ENCODE data around the gene SWAP70. TPM values are rescaled to one million over a fixed set of nuclear protein-coding genes. Genes with fewer than 3 reads are reported as not detected.

SWAP70 gene
- total RNA-seq, 1 experiment from 2014 or later = 8.6 TPM

DNA sequence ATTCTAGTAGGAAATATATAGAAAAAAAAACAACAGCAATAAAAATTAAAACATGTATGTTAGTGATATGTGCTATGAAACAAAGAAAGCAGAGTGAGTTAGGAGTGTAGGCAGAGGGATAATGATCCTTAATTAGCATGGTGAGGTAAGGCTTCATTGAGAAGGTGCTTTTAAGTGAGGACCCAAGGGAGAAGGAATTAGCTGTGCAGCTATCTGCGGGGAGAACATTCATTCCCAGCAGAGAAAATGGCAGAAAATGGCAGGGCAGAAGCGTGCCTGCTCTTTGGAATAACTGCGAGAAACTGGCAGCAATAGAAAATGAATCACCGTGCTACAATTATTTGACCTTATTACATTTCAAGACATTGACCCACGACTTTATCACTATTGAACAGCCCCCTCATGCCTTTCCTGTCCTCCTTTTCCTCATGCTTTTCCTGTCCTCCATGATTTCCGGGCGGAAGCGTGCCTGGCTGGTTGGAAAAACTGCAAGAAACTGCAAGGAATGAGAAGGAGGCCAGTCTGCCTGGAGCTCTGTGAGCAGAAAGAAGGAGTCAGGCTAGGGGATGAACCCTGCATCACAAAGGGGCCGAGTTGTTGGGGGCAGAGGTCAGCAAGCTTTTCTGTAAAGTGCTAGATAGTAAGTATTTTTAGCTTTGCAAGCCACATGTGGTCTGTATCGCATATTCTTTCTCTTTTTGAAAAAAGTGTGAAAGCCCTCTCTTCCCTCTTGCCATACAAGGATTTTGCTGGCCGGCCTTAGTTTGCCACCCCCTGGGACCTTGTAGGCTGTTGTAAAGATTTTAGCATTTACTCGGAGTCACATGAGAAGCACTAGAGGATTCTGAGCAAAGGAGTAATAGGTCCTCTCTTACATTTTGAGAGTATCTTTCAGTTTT, 37.1 kb upstream of the SWAP70 start:
- POLR2A ChIA-PET (ENCODE audit: unreplicated experiment) = no interaction called here
- no peak overlapping the region for H3K4me2 ChIP-seq (ENCODE audit: low read length)
- H4K20me1 ChIP-seq (ENCODE audit: low read length) = no peaks in the 10 kb centered on the region
- CTCF ChIA-PET = no interaction called here
- H3K4me3 ChIP-seq (ENCODE audit: low read length) = no peak overlapping the region
- H3K9me2 ChIP-seq (replicated peaks; ENCODE audit: low read length) = no peaks in the 10 kb centered on the region
- no peak overlapping the region for H2AFZ ChIP-seq (ENCODE audit: low read length)
- H3K79me2 ChIP-seq (ENCODE audit: low read length) = no peaks in the 10 kb centered on the region
- no peaks in the 10 kb centered on the region for H3F3A ChIP-seq (ENCODE audit: low read length, unreplicated experiment)
- H3K36me3 ChIP-seq (ENCODE audit: low read depth, low read length) = no peaks in the 10 kb centered on the region
- H3K4me1 ChIP-seq (ENCODE audit: insufficient read depth, low read length) = no peaks in the 10 kb centered on the region
- TF ChIP-seq EZH2phosphoT487 (IDR thresholded peaks at IDR 0.05; ENCODE audit: borderline replicate concordance, low read length) (no peak), EZH2 (IDR thresholded peaks at IDR 0.05; ENCODE audit: low read length, unreplicated experiment) (no peak)
- TF ChIP-seq, protein P1, sequence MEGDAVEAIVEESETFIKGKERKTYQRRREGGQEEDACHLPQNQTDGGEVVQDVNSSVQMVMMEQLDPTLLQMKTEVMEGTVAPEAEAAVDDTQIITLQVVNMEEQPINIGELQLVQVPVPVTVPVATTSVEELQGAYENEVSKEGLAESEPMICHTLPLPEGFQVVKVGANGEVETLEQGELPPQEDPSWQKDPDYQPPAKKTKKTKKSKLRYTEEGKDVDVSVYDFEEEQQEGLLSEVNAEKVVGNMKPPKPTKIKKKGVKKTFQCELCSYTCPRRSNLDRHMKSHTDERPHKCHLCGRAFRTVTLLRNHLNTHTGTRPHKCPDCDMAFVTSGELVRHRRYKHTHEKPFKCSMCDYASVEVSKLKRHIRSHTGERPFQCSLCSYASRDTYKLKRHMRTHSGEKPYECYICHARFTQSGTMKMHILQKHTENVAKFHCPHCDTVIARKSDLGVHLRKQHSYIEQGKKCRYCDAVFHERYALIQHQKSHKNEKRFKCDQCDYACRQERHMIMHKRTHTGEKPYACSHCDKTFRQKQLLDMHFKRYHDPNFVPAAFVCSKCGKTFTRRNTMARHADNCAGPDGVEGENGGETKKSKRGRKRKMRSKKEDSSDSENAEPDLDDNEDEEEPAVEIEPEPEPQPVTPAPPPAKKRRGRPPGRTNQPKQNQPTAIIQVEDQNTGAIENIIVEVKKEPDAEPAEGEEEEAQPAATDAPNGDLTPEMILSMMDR (conservative IDR thresholded peaks at IDR 0.05; ENCODE audit: low read depth, low read length) = no peak
- intact Hi-C loops (cut with micrococcal nuclease) = no loop called here
- no peak for DNase-seq
- no peaks in the 10 kb centered on the region for H3K9me3 ChIP-seq (ENCODE audit: low read length)
- H3K9ac ChIP-seq (ENCODE audit: low read length) = no peak overlapping the region
- ATAC-seq = no peak
- no peak overlapping the region for H3K27ac ChIP-seq (ENCODE audit: low read length)
- no TSS peak for BruUV-seq (replicated peaks)
- H3K27me3 ChIP-seq (ENCODE audit: low read length) = no peaks in the 10 kb centered on the region

DNA sequence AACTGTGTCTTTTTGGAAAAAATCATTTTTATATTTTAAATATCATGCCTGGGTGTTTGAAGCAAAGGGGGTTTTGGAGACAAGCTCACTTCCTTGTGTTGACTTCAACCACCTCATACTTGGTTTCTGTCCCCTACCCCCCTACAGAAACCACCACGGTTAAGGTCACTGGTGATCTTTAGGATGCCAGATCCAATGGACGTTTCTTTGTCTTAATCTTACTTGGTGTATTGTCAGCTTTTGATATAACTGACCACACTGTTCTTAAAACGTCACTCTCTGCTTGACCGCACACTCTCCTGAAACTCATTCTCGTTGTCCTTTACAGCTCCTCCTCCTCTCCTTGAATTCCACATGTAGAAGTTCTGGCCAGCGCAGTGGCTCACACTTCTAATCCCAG, 34.8 kb upstream of the SWAP70 start:
- CTCF ChIA-PET = no interaction called here
- H2AFZ ChIP-seq (ENCODE audit: low read length) = no peak overlapping the region

More for the DNA sequence above, 34.8 kb upstream of the SWAP70 start:
- no peaks in the 10 kb centered on the region for H3F3A ChIP-seq (ENCODE audit: low read length, unreplicated experiment)
- no peaks in the 10 kb centered on the region for H3K79me2 ChIP-seq (ENCODE audit: low read length)
- TF ChIP-seq EZH2 (IDR thresholded peaks at IDR 0.05; ENCODE audit: low read length, unreplicated experiment) (no peak), EZH2phosphoT487 (IDR thresholded peaks at IDR 0.05; ENCODE audit: borderline replicate concordance, low read length) (no peak)
- TF ChIP-seq, protein P1 (conservative IDR thresholded peaks at IDR 0.05; ENCODE audit: low read depth, low read length) = no peak
- intact Hi-C loops (cut with micrococcal nuclease) = no loop called here
- H3K4me3 ChIP-seq (ENCODE audit: low read length) = no peak overlapping the region
- POLR2A ChIA-PET (ENCODE audit: unreplicated experiment) = no interaction called here
- no peaks in the 10 kb centered on the region for H4K20me1 ChIP-seq (ENCODE audit: low read length)
- no peaks in the 10 kb centered on the region for H3K27me3 ChIP-seq (ENCODE audit: low read length)
- no peak overlapping the region for H3K4me2 ChIP-seq (ENCODE audit: low read length)
- no peak overlapping the region for H3K27ac ChIP-seq (ENCODE audit: low read length)
- DNase-seq (no peak), ATAC-seq (no peak)
- no TSS peak for BruUV-seq (replicated peaks)
- H3K9ac ChIP-seq (ENCODE audit: low read length) = no peak overlapping the region
- no peaks in the 10 kb centered on the region for H3K36me3 ChIP-seq (ENCODE audit: low read depth, low read length)
- no peaks in the 10 kb centered on the region for H3K4me1 ChIP-seq (ENCODE audit: insufficient read depth, low read length)
- H3K9me2 ChIP-seq (replicated peaks; ENCODE audit: low read length) = no peaks in the 10 kb centered on the region
- H3K9me3 ChIP-seq (ENCODE audit: low read length) = no peaks in the 10 kb centered on the region

Measured in PC-3 (cell line).